ENCODE data around the gene SLCO4C1.
"Not testable (repeated sequence)": the region's sequence is repeated elsewhere in the genome, so short reads cannot be mapped to it uniquely, and the experiment has no call there.

SLCO4C1 gene, protein sequence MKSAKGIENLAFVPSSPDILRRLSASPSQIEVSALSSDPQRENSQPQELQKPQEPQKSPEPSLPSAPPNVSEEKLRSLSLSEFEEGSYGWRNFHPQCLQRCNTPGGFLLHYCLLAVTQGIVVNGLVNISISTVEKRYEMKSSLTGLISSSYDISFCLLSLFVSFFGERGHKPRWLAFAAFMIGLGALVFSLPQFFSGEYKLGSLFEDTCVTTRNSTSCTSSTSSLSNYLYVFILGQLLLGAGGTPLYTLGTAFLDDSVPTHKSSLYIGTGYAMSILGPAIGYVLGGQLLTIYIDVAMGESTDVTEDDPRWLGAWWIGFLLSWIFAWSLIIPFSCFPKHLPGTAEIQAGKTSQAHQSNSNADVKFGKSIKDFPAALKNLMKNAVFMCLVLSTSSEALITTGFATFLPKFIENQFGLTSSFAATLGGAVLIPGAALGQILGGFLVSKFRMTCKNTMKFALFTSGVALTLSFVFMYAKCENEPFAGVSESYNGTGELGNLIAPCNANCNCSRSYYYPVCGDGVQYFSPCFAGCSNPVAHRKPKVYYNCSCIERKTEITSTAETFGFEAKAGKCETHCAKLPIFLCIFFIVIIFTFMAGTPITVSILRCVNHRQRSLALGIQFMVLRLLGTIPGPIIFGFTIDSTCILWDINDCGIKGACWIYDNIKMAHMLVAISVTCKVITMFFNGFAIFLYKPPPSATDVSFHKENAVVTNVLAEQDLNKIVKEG

DNA sequence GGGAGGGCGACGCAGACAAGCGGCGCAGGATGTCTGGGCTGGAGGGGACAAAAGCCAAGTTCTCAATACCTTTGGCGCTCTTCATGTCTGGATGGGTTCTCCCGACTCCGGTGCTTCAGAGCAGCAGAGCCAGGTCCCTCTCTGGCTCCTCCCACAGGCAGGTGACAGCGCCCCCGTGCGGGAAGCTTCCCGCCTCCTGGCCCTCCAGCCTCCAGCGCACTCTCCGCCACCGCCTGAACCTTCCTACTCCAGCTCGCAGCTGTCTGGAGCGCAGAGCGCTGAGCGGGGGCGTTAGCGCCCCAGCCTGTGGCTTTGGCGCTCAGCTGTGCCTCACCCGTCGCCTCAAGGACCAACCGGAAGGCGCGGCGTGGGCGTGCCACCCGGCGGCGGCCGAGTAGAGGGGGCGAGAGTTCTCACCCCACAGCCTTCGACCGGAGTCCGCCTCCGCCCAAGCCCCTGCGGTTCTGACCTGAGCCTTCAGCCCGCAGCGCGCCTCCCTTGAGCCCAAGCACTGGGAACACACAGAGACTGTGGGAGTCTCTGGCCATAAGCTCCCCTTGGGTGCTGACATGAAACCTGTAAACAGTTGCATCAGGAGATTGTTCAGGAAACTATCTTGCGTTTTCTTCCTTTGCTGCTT is at the start of gene SLCO4C1:
Gene SLCO4C1, minus strand, starts transcription at position 107 of the 640 bp plus-strand sequence. Its CDS starts 22 bp downstream, at position 85.
- in situ Hi-C loops (cut with HindIII; ENCODE audit: low sequenced_read_pairs), result no loop called here
- peak; percentile 16 for DNase-seq (ENCODE audit: low read depth)
- TF ChIP-seq, protein P1, sequence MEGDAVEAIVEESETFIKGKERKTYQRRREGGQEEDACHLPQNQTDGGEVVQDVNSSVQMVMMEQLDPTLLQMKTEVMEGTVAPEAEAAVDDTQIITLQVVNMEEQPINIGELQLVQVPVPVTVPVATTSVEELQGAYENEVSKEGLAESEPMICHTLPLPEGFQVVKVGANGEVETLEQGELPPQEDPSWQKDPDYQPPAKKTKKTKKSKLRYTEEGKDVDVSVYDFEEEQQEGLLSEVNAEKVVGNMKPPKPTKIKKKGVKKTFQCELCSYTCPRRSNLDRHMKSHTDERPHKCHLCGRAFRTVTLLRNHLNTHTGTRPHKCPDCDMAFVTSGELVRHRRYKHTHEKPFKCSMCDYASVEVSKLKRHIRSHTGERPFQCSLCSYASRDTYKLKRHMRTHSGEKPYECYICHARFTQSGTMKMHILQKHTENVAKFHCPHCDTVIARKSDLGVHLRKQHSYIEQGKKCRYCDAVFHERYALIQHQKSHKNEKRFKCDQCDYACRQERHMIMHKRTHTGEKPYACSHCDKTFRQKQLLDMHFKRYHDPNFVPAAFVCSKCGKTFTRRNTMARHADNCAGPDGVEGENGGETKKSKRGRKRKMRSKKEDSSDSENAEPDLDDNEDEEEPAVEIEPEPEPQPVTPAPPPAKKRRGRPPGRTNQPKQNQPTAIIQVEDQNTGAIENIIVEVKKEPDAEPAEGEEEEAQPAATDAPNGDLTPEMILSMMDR (IDR thresholded peaks at IDR 0.05; ENCODE audit: low read depth, low read length, missing control alignments), result peak; percentile 75
- peak within 1 kb of the TSS; percentile 51 for H3K4me3 ChIP-seq (ENCODE audit: low read depth, low read length)

DNA sequence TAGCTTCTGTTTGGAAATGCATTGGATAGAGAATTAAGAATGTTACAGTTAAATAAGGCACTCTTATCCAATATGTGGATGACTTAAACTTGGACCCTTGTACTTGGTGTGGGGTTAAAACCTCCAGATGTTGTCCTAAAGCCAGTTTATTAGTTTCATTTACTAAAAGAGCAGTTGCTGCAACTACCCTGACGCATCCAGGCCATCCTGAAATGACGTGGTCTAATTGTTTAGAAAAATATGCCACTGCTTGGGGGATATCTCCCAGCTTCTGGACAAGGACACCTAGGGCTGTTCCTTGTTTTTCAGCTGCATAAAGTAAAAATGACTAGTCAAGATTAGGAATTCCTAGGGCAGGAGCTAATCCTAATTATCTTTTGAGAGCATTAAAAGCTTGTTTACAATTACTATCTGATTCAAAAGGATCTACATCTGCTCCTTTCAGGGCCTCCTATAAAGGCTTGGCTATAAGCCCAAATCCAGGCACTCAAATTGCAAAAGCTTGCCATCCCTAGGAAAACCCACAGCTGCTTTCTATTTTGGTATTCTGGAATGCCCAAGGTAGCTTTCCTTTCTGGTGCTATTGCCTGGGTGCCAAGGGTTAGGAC is 45.7 kb upstream of the SLCO4C1 start:
- no peak overlapping the region for H3K4me3 ChIP-seq (ENCODE audit: low read depth, low read length)
- TF ChIP-seq, protein P1 (IDR thresholded peaks at IDR 0.05; ENCODE audit: low read depth, low read length, missing control alignments), result no peak
- in situ Hi-C loops (cut with HindIII; ENCODE audit: low sequenced_read_pairs), result no loop called here
- no peak for DNase-seq (ENCODE audit: low read depth)

DNA sequence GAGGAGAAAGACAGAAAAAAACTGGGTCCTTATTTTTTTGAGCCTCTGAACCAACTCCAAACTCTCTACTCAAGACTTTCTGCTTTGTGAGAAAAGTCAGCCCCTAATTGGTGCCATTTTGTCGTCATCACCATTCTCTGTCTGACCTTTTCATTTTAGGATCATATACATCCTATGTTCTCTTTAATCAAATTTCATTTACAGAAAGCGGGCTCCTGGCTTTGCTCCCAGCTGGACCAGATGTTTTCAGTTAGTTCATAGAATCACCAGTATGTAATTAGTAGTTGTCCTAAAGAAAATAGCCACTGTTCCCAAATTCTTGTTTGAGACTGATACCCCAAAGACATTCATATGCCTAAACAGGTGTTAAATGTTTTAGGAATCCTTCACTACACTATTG is 28.6 kb upstream of the SLCO4C1 start:
- H3K4me3 ChIP-seq (ENCODE audit: low read depth, low read length), result no peak overlapping the region
- TF ChIP-seq, protein P1 (IDR thresholded peaks at IDR 0.05; ENCODE audit: low read depth, low read length, missing control alignments), result no peak
- in situ Hi-C loops (cut with HindIII; ENCODE audit: low sequenced_read_pairs), result no loop called here
- no peak for DNase-seq (ENCODE audit: low read depth)

DNA sequence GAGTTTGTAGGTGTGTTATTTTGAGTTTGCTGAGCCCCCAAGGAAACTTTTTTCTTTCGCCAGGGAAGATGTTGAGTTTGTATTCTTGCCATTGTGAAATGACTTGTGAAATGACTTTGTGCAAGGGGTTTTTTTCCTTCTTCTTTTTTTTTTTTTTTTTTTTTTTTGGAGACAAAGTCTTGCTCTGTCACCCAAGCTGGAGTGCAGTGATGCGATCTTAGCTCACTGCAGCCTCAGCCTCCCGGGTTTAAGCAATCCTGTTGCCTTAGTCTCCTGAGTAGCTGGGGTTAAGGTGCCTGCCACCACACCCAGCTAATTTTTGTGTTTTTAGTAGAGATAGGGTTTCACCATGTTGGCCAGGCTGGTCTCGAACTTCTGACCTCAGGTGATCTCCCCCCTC is 22.7 kb upstream of the SLCO4C1 start:
- DNase-seq (ENCODE audit: low read depth), result not testable (repeated sequence)

DNA sequence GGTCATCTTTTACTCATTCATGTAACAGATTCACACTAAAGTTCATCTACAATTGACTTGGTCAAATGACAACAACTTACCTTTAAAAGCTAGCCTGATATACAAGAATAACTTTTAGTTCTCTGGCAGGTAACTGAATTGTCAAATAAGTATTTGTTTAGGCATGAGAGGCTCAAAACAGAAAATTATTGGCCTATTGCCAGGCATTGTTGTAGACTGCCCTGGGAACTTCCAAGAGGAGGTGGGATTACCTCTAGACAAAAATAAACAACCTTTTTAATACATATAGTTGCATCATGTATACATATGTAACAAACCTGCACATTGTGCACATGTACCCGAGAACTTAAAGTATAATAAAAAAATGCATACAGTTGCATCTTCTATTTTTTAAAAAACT is 18.2 kb upstream of the SLCO4C1 start:
- in situ Hi-C loops (cut with HindIII; ENCODE audit: low sequenced_read_pairs), result no loop called here
- H3K4me3 ChIP-seq (ENCODE audit: low read depth, low read length), result no peak overlapping the region
- TF ChIP-seq, protein P1 (IDR thresholded peaks at IDR 0.05; ENCODE audit: low read depth, low read length, missing control alignments), result no peak
- DNase-seq (ENCODE audit: low read depth), result no peak

More for the DNA sequence above, 22.7 kb upstream of the SLCO4C1 start:
- H3K4me3 ChIP-seq (ENCODE audit: low read depth, low read length); in situ Hi-C loops (cut with HindIII; ENCODE audit: low sequenced_read_pairs): not testable (repeated sequence)

DNA sequence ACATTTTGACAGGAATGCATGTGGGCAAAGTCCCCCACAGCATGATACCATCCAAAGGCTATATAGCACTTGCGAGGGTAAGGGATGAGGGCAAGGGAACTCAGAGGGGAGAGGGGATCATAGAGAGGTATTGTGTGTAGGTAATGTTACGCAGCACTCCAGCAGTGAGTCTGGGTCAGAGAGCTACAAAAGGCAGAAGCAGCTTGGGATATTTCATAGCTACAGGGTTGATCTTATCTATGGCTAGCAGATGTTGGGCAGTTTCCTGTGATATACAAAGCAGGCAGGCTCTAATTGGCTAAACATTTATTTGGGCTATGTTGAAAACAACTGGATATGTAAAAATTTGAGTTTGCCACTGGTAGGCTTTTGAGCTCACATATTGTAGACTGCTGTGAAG is 17.8 kb upstream of the SLCO4C1 start:
- H3K4me3 ChIP-seq (ENCODE audit: low read depth, low read length), result no peak overlapping the region
- in situ Hi-C loops (cut with HindIII; ENCODE audit: low sequenced_read_pairs), result no loop called here
- DNase-seq (ENCODE audit: low read depth), result no peak
- TF ChIP-seq, protein P1 (IDR thresholded peaks at IDR 0.05; ENCODE audit: low read depth, low read length, missing control alignments), result no peak
